Measurements from ENCODE around the gene SDK1.

The SDK1 gene

GRCh38 chr7:4191525-4191924 lies 890.5 kb downstream of the SDK1 start:
- no peak for TF ChIP-seq POLR2A (IDR thresholded peaks at IDR 0.05; ENCODE audit: extremely low read depth, insufficient read length)
- no peak for TF ChIP-seq CTCF (IDR thresholded peaks at IDR 0.05; ENCODE audit: low read depth, low read length)
- DNase-seq (ENCODE audit: low read depth) = no peak
- H3K4me3 ChIP-seq (ENCODE audit: low read depth, low read length) = no peak overlapping the region

DNA sequence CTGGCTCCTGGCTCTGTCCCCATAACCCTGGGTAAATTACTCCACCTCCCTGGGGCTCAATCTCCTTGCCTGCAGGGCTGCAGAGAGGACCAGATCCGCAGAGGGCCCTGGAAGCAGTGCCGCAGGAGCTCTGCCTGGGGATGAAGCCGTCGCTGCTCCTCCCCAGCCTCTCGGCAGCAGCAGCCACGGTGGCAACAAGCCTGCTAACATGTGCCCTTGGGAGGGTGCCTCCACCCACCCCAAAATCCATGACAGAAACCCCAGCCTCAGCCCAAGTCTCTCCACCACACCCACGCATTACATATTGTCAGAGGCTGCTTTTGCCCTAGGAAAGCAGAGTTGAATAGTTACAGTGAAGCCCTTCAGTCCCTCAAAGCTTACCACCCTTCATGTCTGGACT lies 894.6 kb downstream of the SDK1 start:
- TF ChIP-seq CTCF (IDR thresholded peaks at IDR 0.05; ENCODE audit: low read depth, low read length) = no peak
- no peak for TF ChIP-seq MYC (IDR thresholded peaks at IDR 0.05; ENCODE audit: low read depth, low read length)
- no peak for TF ChIP-seq POLR2A (IDR thresholded peaks at IDR 0.05; ENCODE audit: extremely low read depth, insufficient read length)
- TF ChIP-seq MAX (IDR thresholded peaks at IDR 0.05; ENCODE audit: low read depth, low read length) = no peak
- DNase-seq (ENCODE audit: low read depth) = no peak
- H3K4me3 ChIP-seq (ENCODE audit: low read depth, low read length) = no peak overlapping the region

DNA sequence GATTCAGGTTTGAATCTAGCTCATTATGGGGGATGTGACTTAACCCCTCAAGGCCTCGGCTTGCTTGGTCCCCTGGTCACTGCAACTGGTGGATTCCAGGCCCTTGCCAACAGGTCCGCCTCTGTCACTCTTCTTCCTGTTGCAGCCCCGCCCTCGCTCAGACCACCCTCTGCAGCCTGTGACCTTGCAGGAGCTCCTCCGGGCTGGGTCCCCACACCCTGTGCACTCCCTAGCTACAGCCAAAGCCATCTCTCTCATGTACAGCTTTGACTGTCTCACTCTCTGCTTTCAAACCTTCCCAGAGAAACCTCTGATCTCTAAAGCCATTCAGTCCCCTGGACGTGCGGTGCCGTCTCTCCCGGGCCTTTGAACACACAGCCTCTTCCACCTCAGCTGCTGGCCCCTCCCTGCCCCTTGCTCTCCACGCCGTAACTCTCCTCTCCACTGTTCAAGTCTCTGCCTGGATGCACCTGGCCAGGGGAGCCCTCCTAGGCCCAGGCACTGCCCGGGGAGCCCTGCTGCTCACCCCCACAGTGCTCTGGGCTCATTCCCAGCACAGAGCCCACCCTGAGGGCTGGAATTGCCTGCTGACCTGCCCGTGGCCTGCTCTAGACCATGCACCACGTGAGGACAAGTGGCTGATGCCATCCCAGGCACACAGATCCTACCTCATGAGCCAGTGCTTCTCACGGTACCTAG lies 895.2 kb downstream of the SDK1 start:
- DNase-seq (ENCODE audit: low read depth) = no peak
- no peak overlapping the region for H3K4me3 ChIP-seq (ENCODE audit: low read depth, low read length)
- TF ChIP-seq MAX (IDR thresholded peaks at IDR 0.05; ENCODE audit: low read depth, low read length) = no peak
- TF ChIP-seq CTCF (IDR thresholded peaks at IDR 0.05; ENCODE audit: low read depth, low read length) = no peak
- no peak for TF ChIP-seq POLR2A (IDR thresholded peaks at IDR 0.05; ENCODE audit: extremely low read depth, insufficient read length)
- TF ChIP-seq MYC (IDR thresholded peaks at IDR 0.05; ENCODE audit: low read depth, low read length) = no peak

DNA sequence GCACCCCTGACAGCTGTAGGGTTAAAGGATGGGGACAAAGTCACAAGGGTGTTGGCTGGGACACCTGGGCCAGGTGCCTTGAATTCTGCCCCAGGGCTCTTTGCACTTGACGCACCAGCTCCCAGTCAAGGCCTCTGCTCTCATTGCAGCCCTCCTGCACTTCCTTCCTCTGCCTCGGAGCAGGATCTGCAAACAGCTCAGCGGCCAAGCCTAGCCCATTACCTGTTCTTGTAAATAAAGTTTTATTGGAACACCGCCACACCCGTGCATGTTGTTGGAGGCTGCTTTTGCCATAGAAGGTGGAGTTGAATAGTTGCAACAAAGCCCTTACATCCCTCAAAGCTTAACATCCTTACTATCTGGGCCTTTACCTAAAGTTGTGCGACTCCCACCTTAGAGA lies 897.2 kb downstream of the SDK1 start:
- no peak overlapping the region for H3K4me3 ChIP-seq (ENCODE audit: low read depth, low read length)
- no peak for DNase-seq (ENCODE audit: low read depth)
- TF ChIP-seq MYC (IDR thresholded peaks at IDR 0.05; ENCODE audit: low read depth, low read length) = no peak
- no peak for TF ChIP-seq POLR2A (IDR thresholded peaks at IDR 0.05; ENCODE audit: extremely low read depth, insufficient read length)
- TF ChIP-seq CTCF (IDR thresholded peaks at IDR 0.05; ENCODE audit: low read depth, low read length) = no peak
- no peak for TF ChIP-seq MAX (IDR thresholded peaks at IDR 0.05; ENCODE audit: low read depth, low read length)

GRCh38 chr7:4200546-4201094 lies 899.6 kb downstream of the SDK1 start:
- no peak for DNase-seq (ENCODE audit: low read depth)
- TF ChIP-seq MAX (IDR thresholded peaks at IDR 0.05; ENCODE audit: low read depth, low read length) = no peak
- no peak for TF ChIP-seq POLR2A (IDR thresholded peaks at IDR 0.05; ENCODE audit: extremely low read depth, insufficient read length)
- TF ChIP-seq CTCF (IDR thresholded peaks at IDR 0.05; ENCODE audit: low read depth, low read length) = no peak
- no peak for TF ChIP-seq MYC (IDR thresholded peaks at IDR 0.05; ENCODE audit: low read depth, low read length)

More at GRCh38 chr7:4200546-4201094, 899.6 kb downstream of the SDK1 start:
- H3K4me3 ChIP-seq (ENCODE audit: low read depth, low read length) = no peak overlapping the region

All from NB4 (cell line).